CD4-positive, CD25-positive, alpha-beta regulatory T cell (primary cell): ENCODE results near the gene VARS1. TPM values are rescaled to one million over a fixed set of nuclear protein-coding genes. Genes with fewer than 3 reads are reported as not detected.

ENCODE experiments used
- ATAC-seq, 2 donors: fragments of 150-1000 bp; cut with Tn5 transposase; one replicate each; pipeline ENCODE4 v1.10.0; 2021; ENCODE audit warnings: low read depth in 2 of 2, moderate number of reproducible peaks in 2 of 2, moderate library complexity in 1 of 2
- DNase-seq, 3 donors: peaks; one replicate each; pipeline versions ENCODE4 v3.0.0 to v3.0.0-alpha.2; 2012 to 2022; ENCODE audit warnings: mixed read lengths in 1 of 3
- H3K27ac ChIP-seq: one replicate; pipeline ENCODE4 v1.7.0; 2013; ENCODE audit warnings: mild to moderate bottlenecking, low read length; ENCODE audit not compliant: insufficient read depth, poor library complexity, severe bottlenecking
- H3K27me3 ChIP-seq: one replicate; pipeline ENCODE4 v1.7.0; 2013; ENCODE audit warnings: low read length; ENCODE audit not compliant: control insufficient read depth, insufficient read depth
- H3K36me3 ChIP-seq: one replicate; pipeline ENCODE4 v1.7.0; 2013; ENCODE audit warnings: mild to moderate bottlenecking, low read length, moderate library complexity; ENCODE audit not compliant: control insufficient read depth, insufficient read depth
- H3K4me1 ChIP-seq: 2 replicates; pipeline ENCODE4 v1.7.0; 2013; ENCODE audit warnings: mild to moderate bottlenecking, low read length; ENCODE audit not compliant: insufficient read depth, control insufficient read depth, poor library complexity, severe bottlenecking
- H3K4me3 ChIP-seq: one replicate; pipeline ENCODE4 v1.7.0; 2013; ENCODE audit warnings: low read depth, mild to moderate bottlenecking, low read length, moderate library complexity
- H3K9me3 ChIP-seq, 2 experiments: 1 replicate in 1 of 2; 2 replicates in 1 of 2; pipeline ENCODE4 v1.7.0; 2013; ENCODE audit warnings: low read length in 2 of 2, mild to moderate bottlenecking in 1 of 2, moderate library complexity in 1 of 2; ENCODE audit not compliant: control insufficient read depth in 2 of 2
- H3K27ac Mint-ChIP-seq, 3 donors: one replicate each; pipeline ENCODE4 v1.8.0; 2020 to 2022; ENCODE audit warnings: mild to moderate bottlenecking in 3 of 3, mixed read lengths in 3 of 3, moderate library complexity in 2 of 3
- H3K27me3 Mint-ChIP-seq: one replicate; pipeline ENCODE4 v1.8.0; 2022; ENCODE audit warnings: mild to moderate bottlenecking, mixed read lengths
- H3K36me3 Mint-ChIP-seq: one replicate; pipeline ENCODE4 v1.8.0; 2020; ENCODE audit warnings: mixed read lengths
- H3K4me1 Mint-ChIP-seq, 4 donors: one replicate each; pipeline ENCODE4 v1.8.0; 2020 to 2022; ENCODE audit warnings: mixed read lengths in 4 of 4, mild to moderate bottlenecking in 1 of 4
- H3K4me3 Mint-ChIP-seq, 4 donors: one replicate each; pipeline ENCODE4 v1.8.0; 2020 to 2022; ENCODE audit warnings: mild to moderate bottlenecking in 4 of 4, mixed read lengths in 4 of 4, moderate library complexity in 3 of 4
- H3K9me3 Mint-ChIP-seq, 7 donors: one replicate each; pipeline ENCODE4 v1.8.0; 2020 to 2022; ENCODE audit warnings: mixed read lengths in 7 of 7, mild to moderate bottlenecking in 3 of 7, moderate library complexity in 2 of 7
- polyA plus RNA-seq, 4 donors: library from polyadenylated mRNA; unstranded; fragments of 300-500 nt; fragmentation: Illumina TruSeq; gene quantifications; one replicate each; pipeline ENCODE4 v1.2.3, GENCODE V29; 2021
- total RNA-seq: library from RNA; stranded (reverse); gene quantifications from one replicate; pipeline ENCODE4 v1.2.3, GENCODE V29; 2022

Gene VARS1
- total and polyA plus RNA-seq, 5 donors from 2014 or later: 27.1 to 63.4 (median 31.6) TPM

GRCh38 chr6:31785475-31785874 is 10.1 kb downstream of the VARS1 start:
- H3K27ac Mint-ChIP-seq: no peak overlapping the region
- H3K9me3 ChIP-seq: no peaks in the 10 kb centered on the region
- no peak for ATAC-seq
- no peaks in the 10 kb centered on the region for H3K4me1 ChIP-seq
- H3K27me3 ChIP-seq: no peaks in the 10 kb centered on the region
- H3K36me3 Mint-ChIP-seq: peaks cover 18% of the 10 kb centered on the region
- no peaks in the 10 kb centered on the region for H3K9me3 Mint-ChIP-seq
- H3K27ac ChIP-seq: no peak overlapping the region
- H3K36me3 ChIP-seq: peaks cover 20% of the 10 kb centered on the region
- H3K4me3 ChIP-seq: no peak overlapping the region
- H3K27me3 Mint-ChIP-seq: no peaks in the 10 kb centered on the region
- H3K4me1 Mint-ChIP-seq: peaks cover under 1 to 7% (median 1%) of the 10 kb centered on the region in 4 donors
- H3K4me3 Mint-ChIP-seq: no peak overlapping the region
- no peak for DNase-seq

GRCh38 chr6:31784098-31784925 is 11.2 kb downstream of the VARS1 start:
- Mint-ChIP-seq H3K27me3 (no peaks in the 10 kb centered on the region), H3K9me3 (no peaks in the 10 kb centered on the region), H3K4me3 (no peak overlapping the region), H3K4me1 (peaks cover 0 to 3% (median 0%) of the 10 kb centered on the region in 4 donors), H3K36me3 (peaks cover 18% of the 10 kb centered on the region), H3K27ac (peak overlapping the region in 1 of 3 donors; percentile 36)
- Histone ChIP-seq H3K27ac (no peak overlapping the region), H3K36me3 (peaks cover 23% of the 10 kb centered on the region), H3K27me3 (no peaks in the 10 kb centered on the region), H3K4me3 (no peak overlapping the region), H3K4me1 (no peaks in the 10 kb centered on the region), H3K9me3 (no peaks in the 10 kb centered on the region)
- DNase-seq: no peak
- no peak for ATAC-seq

- ATAC-seq (no peak), DNase-seq (no peak)
- Histone ChIP-seq H3K9me3 (no peaks in the 10 kb centered on the region), H3K27ac (no peak overlapping the region), H3K4me3 (no peak overlapping the region), H3K36me3 (peaks cover 26% of the 10 kb centered on the region), H3K4me1 (peaks cover 6% of the 10 kb centered on the region), H3K27me3 (no peaks in the 10 kb centered on the region)
- H3K4me1 Mint-ChIP-seq: peaks cover 0 to 7% (median 3%) of the 10 kb centered on the region in 4 donors
- H3K4me3 Mint-ChIP-seq: no peak overlapping the region
- H3K27me3 Mint-ChIP-seq: no peaks in the 10 kb centered on the region
- H3K9me3 Mint-ChIP-seq: no peaks in the 10 kb centered on the region
- peak overlapping the region in 1 of 3 donors; percentile 31 for H3K27ac Mint-ChIP-seq
- peaks cover 18% of the 10 kb centered on the region for H3K36me3 Mint-ChIP-seq
Observed at GRCh38 chr6:31782126-31782855, 13.3 kb downstream of the VARS1 start.

GRCh38 chr6:31781244-31782125 is 14.1 kb downstream of the VARS1 start:
- Histone ChIP-seq H3K4me3 (no peak overlapping the region), H3K36me3 (peaks cover 26% of the 10 kb centered on the region), H3K27ac (no peak overlapping the region), H3K9me3 (no peaks in the 10 kb centered on the region), H3K4me1 (peaks cover 14% of the 10 kb centered on the region), H3K27me3 (no peaks in the 10 kb centered on the region)
- no peak for ATAC-seq
- H3K4me1 Mint-ChIP-seq: peaks cover 0 to 15% (median 6%) of the 10 kb centered on the region in 4 donors
- DNase-seq: no peak
- H3K27ac Mint-ChIP-seq: peak overlapping the region in 1 of 3 donors; percentile 59
- no peak overlapping the region for H3K4me3 Mint-ChIP-seq
- H3K27me3 Mint-ChIP-seq: peaks cover under 1% of the 10 kb centered on the region
- peaks cover 18% of the 10 kb centered on the region for H3K36me3 Mint-ChIP-seq
- H3K9me3 Mint-ChIP-seq: no peaks in the 10 kb centered on the region

GRCh38 chr6:31780507-31781243 is 14.9 kb downstream of the VARS1 start:
- Mint-ChIP-seq H3K36me3 (peaks cover 18% of the 10 kb centered on the region), H3K4me3 (no peak overlapping the region), H3K27me3 (peaks cover 4% of the 10 kb centered on the region), H3K4me1 (peaks cover 0 to 19% (median 7%) of the 10 kb centered on the region in 4 donors), H3K27ac (peak overlapping the region in 1 of 3 donors; percentile 59), H3K9me3 (no peaks in the 10 kb centered on the region)
- Histone ChIP-seq H3K27me3 (no peaks in the 10 kb centered on the region), H3K9me3 (no peaks in the 10 kb centered on the region), H3K4me1 (peaks cover 22% of the 10 kb centered on the region), H3K4me3 (no peak overlapping the region), H3K36me3 (peaks cover 26% of the 10 kb centered on the region), H3K27ac (no peak overlapping the region)
- ATAC-seq: no peak
- DNase-seq: no peak

- H3K4me1 ChIP-seq: peaks cover 24% of the 10 kb centered on the region
- no peaks in the 10 kb centered on the region for H3K9me3 ChIP-seq
- no peaks in the 10 kb centered on the region for H3K9me3 Mint-ChIP-seq
- no peak overlapping the region for H3K4me3 Mint-ChIP-seq
- H3K36me3 ChIP-seq: peaks cover 20% of the 10 kb centered on the region
- peaks cover 0 to 26% (median 7%) of the 10 kb centered on the region in 4 donors for H3K4me1 Mint-ChIP-seq
- peaks cover 4% of the 10 kb centered on the region for H3K27me3 Mint-ChIP-seq
- DNase-seq (no peak), ATAC-seq (no peak)
- H3K36me3 Mint-ChIP-seq: peaks cover 18% of the 10 kb centered on the region
- no peaks in the 10 kb centered on the region for H3K27me3 ChIP-seq
- H3K4me3 ChIP-seq: no peak overlapping the region
- no peak overlapping the region for H3K27ac ChIP-seq
- H3K27ac Mint-ChIP-seq: no peak overlapping the region
Observed at GRCh38 chr6:31779908-31780307, 15.6 kb downstream of the VARS1 start.
